Nephron progenitor cell (in vitro differentiated cells): ENCODE results near the gene ARHGEF37.

ENCODE experiments used
- DNase-seq: peaks from one replicate; pipeline ENCODE4 v3.0.0; 2021
- H3K27ac Mint-ChIP-seq: 2 replicates; pipeline ENCODE4 v1.8.0; 2021; ENCODE audit warnings: mild to moderate bottlenecking, moderate library complexity, mixed read lengths
- H3K27me3 Mint-ChIP-seq: 2 replicates; pipeline ENCODE4 v1.8.0; 2021; ENCODE audit warnings: mild to moderate bottlenecking, low read depth, mixed read lengths; ENCODE audit not compliant: poor library complexity
- H3K36me3 Mint-ChIP-seq: 2 replicates; pipeline ENCODE4 v1.8.0; 2021; ENCODE audit warnings: low read depth, mixed read lengths
- H3K4me1 Mint-ChIP-seq: 2 replicates; pipeline ENCODE4 v1.8.0; 2021; ENCODE audit warnings: mixed read lengths
- H3K4me3 Mint-ChIP-seq: 2 replicates; pipeline ENCODE4 v1.8.0; 2021; ENCODE audit warnings: mild to moderate bottlenecking, moderate library complexity, mixed read lengths
- H3K9me3 Mint-ChIP-seq: 2 replicates; pipeline ENCODE4 v1.8.0; 2021; ENCODE audit warnings: mild to moderate bottlenecking, moderate library complexity, mixed read lengths
- CTCF ChIP-seq: fragments of 200-600 bp; sonication (generic); IDR thresholded peaks from 2 replicates; pipeline ENCODE4 v1.5.0; 2021; ENCODE audit warnings: antibody characterized with exemption

ARHGEF37 gene

GRCh38 chr5:149550268-149550583, 31.1 kb upstream of the ARHGEF37 start:
- peak overlapping the region; percentile 99 for H3K4me3 Mint-ChIP-seq
- TF ChIP-seq CTCF, result no peak
- H3K9me3 Mint-ChIP-seq, result no peaks in the 10 kb centered on the region
- DNase-seq, result no peak
- H3K27ac Mint-ChIP-seq, result peak overlapping the region; percentile 100
- peaks cover 41% of the 10 kb centered on the region for H3K4me1 Mint-ChIP-seq
- H3K27me3 Mint-ChIP-seq, result no peaks in the 10 kb centered on the region
- H3K36me3 Mint-ChIP-seq, result peaks cover 43% of the 10 kb centered on the region

- Mint-ChIP-seq H3K36me3 (peaks cover 38% of the 10 kb centered on the region), H3K9me3 (no peaks in the 10 kb centered on the region), H3K4me3 (peak overlapping the region; percentile 99), H3K27me3 (no peaks in the 10 kb centered on the region), H3K4me1 (peaks cover 37% of the 10 kb centered on the region), H3K27ac (peak overlapping the region; percentile 100)
- DNase-seq, result no peak
- no peak for TF ChIP-seq CTCF
These were observed 30.6 kb upstream of the ARHGEF37 start for GRCh38 chr5:149550594-149551226.

- Mint-ChIP-seq H3K4me3 (peak within 1 kb of the TSS; percentile 99), H3K9me3 (no peaks in the 10 kb centered on the region), H3K27me3 (no peaks in the 10 kb centered on the region), H3K27ac (peak within 1 kb of the TSS; percentile 100), H3K36me3 (peaks cover 31% of the 10 kb centered on the region), H3K4me1 (peaks cover 30% of the 10 kb centered on the region)
- DNase-seq, result peak; percentile 99
- peak; percentile 78 for TF ChIP-seq CTCF
These were observed 29.9 kb upstream of the ARHGEF37 start, which contains the start of gene CSNK1A1 for GRCh38 chr5:149551227-149552037. CSNK1A1 (minus strand) TSS chr5:149551439; CDS start chr5:149550964, 475 bp downstream.

GRCh38 chr5:149552038-149552494, 29.2 kb upstream of the ARHGEF37 start:
- Mint-ChIP-seq H3K27ac (peak overlapping the region; percentile 100), H3K36me3 (peaks cover 24% of the 10 kb centered on the region), H3K4me1 (peaks cover 24% of the 10 kb centered on the region), H3K27me3 (no peaks in the 10 kb centered on the region), H3K4me3 (peak overlapping the region; percentile 99), H3K9me3 (no peaks in the 10 kb centered on the region)
- TF ChIP-seq CTCF, result no peak
- no peak for DNase-seq

GRCh38 chr5:149552553-149553160, 28.6 kb upstream of the ARHGEF37 start:
- Mint-ChIP-seq H3K27me3 (no peaks in the 10 kb centered on the region), H3K9me3 (no peaks in the 10 kb centered on the region), H3K4me3 (peak overlapping the region; percentile 99), H3K4me1 (peaks cover 18% of the 10 kb centered on the region), H3K36me3 (peaks cover 19% of the 10 kb centered on the region), H3K27ac (no peak overlapping the region)
- DNase-seq, result no peak
- no peak for TF ChIP-seq CTCF
